ENCODE data around the gene CIAO3.

Gene CIAO3

GRCh38 chr16:718922-719321 lies 21.9 kb downstream of the CIAO3 start:
- no peak for TF ChIP-seq CTCF (IDR thresholded peaks at IDR 0.05; ENCODE audit: extremely low read depth, insufficient read depth, missing control alignments)
- no peak for DNase-seq (ENCODE audit: low spot score)
- in situ Hi-C loops (cut with MboI; ENCODE audit: low pct_unique_long_range_greater_than_20kb, low sequenced_read_pairs, unreplicated experiment), result no loop called here

- no peak for DNase-seq (ENCODE audit: low spot score)
- in situ Hi-C loops (cut with MboI; ENCODE audit: low pct_unique_long_range_greater_than_20kb, low sequenced_read_pairs, unreplicated experiment), result no loop called here
- no peak for TF ChIP-seq CTCF (IDR thresholded peaks at IDR 0.05; ENCODE audit: extremely low read depth, insufficient read depth, missing control alignments)
Observed at GRCh38 chr16:718389-718788, 22.4 kb downstream of the CIAO3 start.

- TF ChIP-seq CTCF (IDR thresholded peaks at IDR 0.05; ENCODE audit: extremely low read depth, insufficient read depth, missing control alignments), result no peak
- DNase-seq (ENCODE audit: low spot score), result no peak
- in situ Hi-C loops (cut with MboI; ENCODE audit: low pct_unique_long_range_greater_than_20kb, low sequenced_read_pairs, unreplicated experiment), result no loop called here
Observed at GRCh38 chr16:717450-718245, 23.1 kb downstream of the CIAO3 start.

- in situ Hi-C loops (cut with MboI; ENCODE audit: low pct_unique_long_range_greater_than_20kb, low sequenced_read_pairs, unreplicated experiment), result no loop called here
- DNase-seq (ENCODE audit: low spot score), result no peak
- TF ChIP-seq CTCF (IDR thresholded peaks at IDR 0.05; ENCODE audit: extremely low read depth, insufficient read depth, missing control alignments), result no peak
Observed at GRCh38 chr16:716768-717325, 23.9 kb downstream of the CIAO3 start.

- TF ChIP-seq CTCF (IDR thresholded peaks at IDR 0.05; ENCODE audit: extremely low read depth, insufficient read depth, missing control alignments), result no peak
- no peak for DNase-seq (ENCODE audit: low spot score)
- in situ Hi-C loops (cut with MboI; ENCODE audit: low pct_unique_long_range_greater_than_20kb, low sequenced_read_pairs, unreplicated experiment), result no loop called here
Observed at GRCh38 chr16:716200-716568, 24.6 kb downstream of the CIAO3 start.

- in situ Hi-C loops (cut with MboI; ENCODE audit: low pct_unique_long_range_greater_than_20kb, low sequenced_read_pairs, unreplicated experiment), result no loop called here
- peak; percentile 69 for DNase-seq (ENCODE audit: low spot score)
Observed at GRCh38 chr16:715477-716199, 25.2 kb downstream of the CIAO3 start.

More at GRCh38 chr16:715477-716199, 25.2 kb downstream of the CIAO3 start:
- peak; percentile 42 for TF ChIP-seq CTCF (IDR thresholded peaks at IDR 0.05; ENCODE audit: extremely low read depth, insufficient read depth, missing control alignments)

All from GM13977 (cell line).